ENCODE measurements around the gene TM4SF20.
A peak's percentile ranks its signal among the peaks of the same experiment; 100 is the strongest.

TM4SF20 gene

DNA sequence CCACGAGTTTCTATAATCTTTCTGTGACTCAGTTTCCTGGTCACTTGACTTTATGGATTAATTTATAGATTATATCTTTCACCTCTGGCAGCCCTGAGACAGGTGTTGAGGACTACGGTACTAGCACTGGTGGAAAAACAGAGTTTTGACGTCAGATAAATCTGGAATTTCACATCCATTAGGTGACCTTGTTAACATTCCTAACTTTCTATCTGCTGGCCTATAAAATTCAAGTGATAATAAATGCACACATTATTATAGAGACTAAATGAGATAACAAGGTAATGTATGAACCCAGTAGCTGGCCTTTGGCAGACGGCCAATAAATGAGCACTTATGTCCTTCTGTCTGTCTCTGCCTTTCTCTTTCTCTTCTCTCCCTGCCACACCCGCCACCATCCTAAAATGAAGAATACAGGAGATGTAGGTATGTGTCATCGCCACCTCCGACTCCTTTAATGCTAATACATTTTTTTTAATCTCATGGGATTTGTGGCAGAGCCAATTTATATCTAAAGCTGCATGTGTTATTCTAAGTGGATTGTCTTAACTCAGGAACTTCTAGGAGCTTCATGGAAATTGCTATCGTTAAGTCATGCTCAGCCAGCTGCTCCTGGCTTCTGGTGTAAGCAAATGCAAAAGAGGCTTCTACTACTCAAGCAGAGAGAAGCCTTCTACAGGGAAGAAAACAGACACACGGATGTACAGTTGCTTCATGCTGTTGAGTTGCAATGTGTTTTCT lies 2.3 kb downstream of the TM4SF20 start:
- TF ChIP-seq EZH2 (IDR thresholded peaks at IDR 0.05) (no peak), POLR2AphosphoS5 (IDR thresholded peaks at IDR 0.05; ENCODE audit: borderline replicate concordance, low read depth, low read length) (no peak), FOXP2 (optimal IDR thresholded peaks at IDR 0.05; ENCODE audit: control extremely low read depth, extremely low read length, insufficient read depth) (no peak)
- Histone ChIP-seq H3K4me3 (no peak overlapping the region), H3K9me3 (ENCODE audit: low read depth, low read length) (no peaks in the 10 kb centered on the region), H3K27ac (no peak overlapping the region), H3K36me3 (ENCODE audit: insufficient read depth, low read length) (no peaks in the 10 kb centered on the region), H3K9ac (ENCODE audit: insufficient read length) (no peak overlapping the region)
- no peak for DNase-seq (ENCODE audit: low read depth, low spot score)

DNA sequence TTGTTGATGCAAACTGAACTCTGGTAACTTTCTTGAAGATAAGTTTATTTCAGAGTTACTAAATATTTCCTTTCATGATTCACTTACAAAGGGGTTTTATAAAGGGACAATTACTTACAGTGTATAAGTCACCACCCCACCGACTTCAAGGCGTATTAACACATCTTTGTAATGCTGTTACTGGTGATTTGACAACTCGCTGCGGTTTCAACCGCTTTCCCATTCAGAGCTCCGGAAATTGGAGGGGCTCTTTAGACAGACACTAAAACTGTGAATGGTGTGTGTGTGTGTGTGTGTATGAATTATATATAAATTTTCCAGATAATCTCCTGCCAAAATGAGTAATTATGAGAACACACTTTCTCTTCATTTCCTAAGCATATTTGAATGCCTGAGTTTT lies 4.9 kb downstream of the TM4SF20 start:
- Histone ChIP-seq H3K9ac (ENCODE audit: insufficient read length) (no peak overlapping the region), H3K9me3 (ENCODE audit: low read depth, low read length) (no peaks in the 10 kb centered on the region), H3K36me3 (ENCODE audit: insufficient read depth, low read length) (no peaks in the 10 kb centered on the region), H3K27ac (peak overlapping the region; percentile 59; the same call in 1 of the 2 replicates), H3K4me3 (peak overlapping the region; percentile 48)
- TF ChIP-seq POLR2AphosphoS5 (IDR thresholded peaks at IDR 0.05; ENCODE audit: borderline replicate concordance, low read depth, low read length) (peak; percentile 73; the same call in 1 of the 2 replicates), FOXP2 (optimal IDR thresholded peaks at IDR 0.05; ENCODE audit: control extremely low read depth, extremely low read length, insufficient read depth) (no peak)
- DNase-seq (ENCODE audit: low read depth, low spot score): peak; percentile 91

DNA sequence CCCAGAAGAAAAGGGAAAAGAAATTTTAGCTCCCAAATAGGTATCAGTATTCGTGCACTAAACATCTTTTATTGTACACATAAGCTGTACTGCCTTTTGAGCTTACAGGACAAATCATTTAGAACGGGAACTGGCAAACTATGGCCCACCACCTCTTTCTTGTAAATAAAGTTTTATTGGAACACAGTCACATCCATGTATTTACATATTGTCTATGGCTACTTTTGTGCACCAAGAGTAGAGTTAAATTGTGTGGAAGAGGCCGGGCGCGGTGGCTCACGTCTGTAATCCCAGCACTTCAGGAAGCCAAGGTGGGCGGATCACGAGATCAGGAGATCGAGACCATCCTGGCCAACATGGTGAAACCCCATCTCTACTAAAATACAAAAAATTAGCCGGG lies 5.7 kb downstream of the TM4SF20 start:
- DNase-seq (ENCODE audit: low read depth, low spot score): no peak
- TF ChIP-seq FOXP2 (optimal IDR thresholded peaks at IDR 0.05; ENCODE audit: control extremely low read depth, extremely low read length, insufficient read depth) (no peak), POLR2AphosphoS5 (IDR thresholded peaks at IDR 0.05; ENCODE audit: borderline replicate concordance, low read depth, low read length) (no peak), EZH2 (IDR thresholded peaks at IDR 0.05) (no peak)
- no peak overlapping the region for H3K27ac ChIP-seq
- H3K9me3 ChIP-seq (ENCODE audit: low read depth, low read length): no peaks in the 10 kb centered on the region
- H3K4me3 ChIP-seq: peak overlapping the region; percentile 48; the same call in 1 of the 2 replicates
- H3K36me3 ChIP-seq (ENCODE audit: insufficient read depth, low read length): no peaks in the 10 kb centered on the region
- no peak overlapping the region for H3K9ac ChIP-seq (ENCODE audit: insufficient read length)

DNA sequence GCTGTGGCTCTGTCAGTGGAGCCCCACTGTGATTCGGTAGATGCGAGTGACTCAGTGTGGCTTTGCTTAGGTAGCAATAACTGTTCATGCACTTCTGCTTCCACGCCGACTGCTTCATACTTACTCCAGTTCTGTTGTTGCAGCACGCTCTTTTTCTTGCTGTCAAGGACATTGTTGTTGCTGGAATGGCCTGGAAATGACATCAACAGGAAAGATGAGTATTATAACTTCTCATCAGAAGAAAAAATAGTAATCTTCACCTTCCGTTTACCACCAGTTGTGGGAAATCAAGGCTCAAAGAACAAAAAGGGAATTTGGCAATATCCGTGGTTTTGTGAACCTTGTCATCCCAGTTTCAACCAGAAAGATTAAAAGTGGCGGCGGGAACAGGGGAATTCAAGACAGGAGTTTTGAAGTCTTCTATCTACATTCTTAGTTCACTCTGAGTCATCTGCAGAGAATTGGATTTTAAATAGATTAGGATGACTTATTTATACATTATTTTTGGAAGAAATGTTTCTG lies 8.3 kb downstream of the TM4SF20 start:
- Histone ChIP-seq H3K9me3 (ENCODE audit: low read depth, low read length) (no peaks in the 10 kb centered on the region), H3K9ac (ENCODE audit: insufficient read length) (no peak overlapping the region), H3K4me3 (no peak overlapping the region), H3K27ac (no peak overlapping the region), H3K36me3 (ENCODE audit: insufficient read depth, low read length) (no peaks in the 10 kb centered on the region)
- no peak for TF ChIP-seq EZH2 (IDR thresholded peaks at IDR 0.05)
- no peak for TF ChIP-seq FOXP2 (optimal IDR thresholded peaks at IDR 0.05; ENCODE audit: control extremely low read depth, extremely low read length, insufficient read depth)
- TF ChIP-seq POLR2AphosphoS5 (IDR thresholded peaks at IDR 0.05; ENCODE audit: borderline replicate concordance, low read depth, low read length): no peak
- DNase-seq (ENCODE audit: low read depth, low spot score): no peak

DNA sequence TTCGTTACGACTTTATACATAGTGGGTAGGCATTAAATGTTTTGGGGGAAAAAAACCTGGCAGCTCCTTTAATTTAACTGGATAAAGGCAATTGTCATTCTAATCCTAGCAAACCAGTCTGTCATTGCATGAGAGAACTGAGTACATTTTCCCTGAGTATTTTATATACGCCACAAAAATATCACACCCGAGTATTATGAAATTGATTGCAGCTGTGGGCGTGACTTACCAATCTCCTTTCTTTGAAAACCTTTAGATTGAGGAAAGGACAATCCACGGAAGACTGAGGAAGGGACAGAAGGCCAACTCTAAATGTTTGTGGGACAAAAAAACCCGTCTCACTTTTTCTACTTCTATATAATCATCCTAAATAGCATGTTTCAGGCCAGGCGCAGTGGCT lies 9.0 kb downstream of the TM4SF20 start:
- DNase-seq (ENCODE audit: low read depth, low spot score): no peak
- Histone ChIP-seq H3K9ac (ENCODE audit: insufficient read length) (no peak overlapping the region), H3K4me3 (no peak overlapping the region), H3K27ac (no peak overlapping the region), H3K36me3 (ENCODE audit: insufficient read depth, low read length) (no peaks in the 10 kb centered on the region), H3K9me3 (ENCODE audit: low read depth, low read length) (no peaks in the 10 kb centered on the region)
- TF ChIP-seq POLR2AphosphoS5 (IDR thresholded peaks at IDR 0.05; ENCODE audit: borderline replicate concordance, low read depth, low read length) (no peak), EZH2 (IDR thresholded peaks at IDR 0.05) (no peak), FOXP2 (optimal IDR thresholded peaks at IDR 0.05; ENCODE audit: control extremely low read depth, extremely low read length, insufficient read depth) (no peak)

DNA sequence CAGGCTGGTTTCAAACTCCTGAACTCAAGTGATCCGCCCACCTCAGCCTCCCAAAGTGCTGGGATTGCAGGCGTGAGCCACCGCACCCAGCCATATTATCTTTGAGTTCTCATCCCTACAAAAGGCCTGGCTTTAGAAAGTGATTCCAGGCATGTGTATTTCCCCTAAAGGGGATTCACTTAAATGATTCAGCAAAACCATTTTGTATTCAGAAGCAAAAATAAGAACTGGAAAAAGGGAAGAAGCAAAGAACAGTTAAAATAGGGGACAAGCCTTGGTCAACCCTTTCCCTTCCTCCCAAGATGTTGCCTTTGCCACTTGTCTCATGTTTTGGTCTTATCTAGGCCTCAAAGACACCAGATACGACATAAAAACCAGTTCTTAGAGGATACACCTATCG lies 10.5 kb downstream of the TM4SF20 start:
- Histone ChIP-seq H3K27ac (no peak overlapping the region), H3K4me3 (no peak overlapping the region), H3K9ac (ENCODE audit: insufficient read length) (no peak overlapping the region), H3K36me3 (ENCODE audit: insufficient read depth, low read length) (no peaks in the 10 kb centered on the region), H3K9me3 (ENCODE audit: low read depth, low read length) (no peaks in the 10 kb centered on the region)
- DNase-seq (ENCODE audit: low read depth, low spot score): no peak
- no peak for TF ChIP-seq EZH2 (IDR thresholded peaks at IDR 0.05)
- TF ChIP-seq POLR2AphosphoS5 (IDR thresholded peaks at IDR 0.05; ENCODE audit: borderline replicate concordance, low read depth, low read length): no peak
- no peak for TF ChIP-seq FOXP2 (optimal IDR thresholded peaks at IDR 0.05; ENCODE audit: control extremely low read depth, extremely low read length, insufficient read depth)

DNA sequence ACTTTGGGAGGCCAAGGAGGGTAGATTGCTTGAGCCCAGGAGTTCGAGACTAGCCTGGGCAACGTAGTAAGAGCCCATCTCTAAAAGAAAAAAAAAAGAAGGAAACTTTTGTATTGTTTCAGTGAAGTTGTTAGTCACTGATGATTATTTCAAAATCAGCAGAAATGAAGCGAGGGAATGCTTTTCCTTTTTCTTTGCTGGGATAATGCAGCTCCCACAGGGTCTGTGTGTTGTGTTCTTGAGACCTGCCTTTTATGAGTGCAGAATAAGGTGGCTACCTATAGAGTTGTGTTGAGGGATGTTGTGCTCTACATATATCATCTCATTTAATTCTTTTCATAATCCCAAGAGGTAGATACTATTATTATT lies 11.7 kb downstream of the TM4SF20 start:
- no peak for TF ChIP-seq EZH2 (IDR thresholded peaks at IDR 0.05)
- no peak for TF ChIP-seq POLR2AphosphoS5 (IDR thresholded peaks at IDR 0.05; ENCODE audit: borderline replicate concordance, low read depth, low read length)
- TF ChIP-seq FOXP2 (optimal IDR thresholded peaks at IDR 0.05; ENCODE audit: control extremely low read depth, extremely low read length, insufficient read depth): no peak
- Histone ChIP-seq H3K9ac (ENCODE audit: insufficient read length) (no peak overlapping the region), H3K36me3 (ENCODE audit: insufficient read depth, low read length) (no peaks in the 10 kb centered on the region), H3K4me3 (no peak overlapping the region), H3K27ac (no peak overlapping the region), H3K9me3 (ENCODE audit: low read depth, low read length) (no peaks in the 10 kb centered on the region)
- DNase-seq (ENCODE audit: low read depth, low spot score): no peak

DNA sequence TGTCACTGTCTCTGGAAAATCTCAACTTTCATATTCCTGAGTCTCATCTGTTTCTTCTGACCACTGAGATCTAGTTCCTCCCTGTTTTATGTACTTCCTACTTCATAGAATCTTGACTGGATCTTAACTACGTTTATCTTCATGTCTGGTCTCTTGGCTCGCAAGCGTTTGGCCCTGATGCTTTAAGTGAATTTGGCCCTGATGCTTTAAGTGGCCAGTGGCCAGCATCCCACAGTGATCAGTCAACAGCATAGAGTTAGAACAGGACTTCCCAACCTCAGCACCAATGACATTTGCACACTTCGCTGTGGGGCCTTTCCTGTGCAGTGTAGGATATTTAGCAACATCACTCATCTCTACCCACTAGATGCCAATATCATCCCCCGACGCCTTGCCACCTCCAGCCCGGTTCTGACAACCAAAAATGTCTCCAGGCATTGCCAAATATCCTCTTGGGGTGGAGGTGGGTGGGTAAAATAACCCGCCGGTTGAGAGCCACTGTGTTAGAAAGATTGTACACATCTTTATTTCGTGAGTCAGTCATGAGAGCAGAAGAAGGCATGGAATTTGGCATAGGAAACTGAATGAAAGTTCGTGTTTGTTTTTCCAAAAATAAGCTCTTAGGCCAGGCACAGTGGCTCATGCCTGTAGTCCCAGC lies 12.2 kb downstream of the TM4SF20 start:
- Histone ChIP-seq H3K36me3 (ENCODE audit: insufficient read depth, low read length) (no peaks in the 10 kb centered on the region), H3K27ac (no peak overlapping the region), H3K4me3 (no peak overlapping the region), H3K9ac (ENCODE audit: insufficient read length) (no peak overlapping the region), H3K9me3 (ENCODE audit: low read depth, low read length) (no peaks in the 10 kb centered on the region)
- DNase-seq (ENCODE audit: low read depth, low spot score): no peak
- TF ChIP-seq FOXP2 (optimal IDR thresholded peaks at IDR 0.05; ENCODE audit: control extremely low read depth, extremely low read length, insufficient read depth): no peak
- no peak for TF ChIP-seq EZH2 (IDR thresholded peaks at IDR 0.05)
- TF ChIP-seq POLR2AphosphoS5 (IDR thresholded peaks at IDR 0.05; ENCODE audit: borderline replicate concordance, low read depth, low read length): no peak
